ENCODE results near the gene SPATA1. TPM values are rescaled to one million over a fixed set of nuclear protein-coding genes. Genes with fewer than 3 reads are reported as not detected.

The SPATA1 gene
- total and polyA plus RNA-seq, 2 of the 8 experiments (the other 6 are each of a cell fraction or from before 2014, with no cell fraction given) = 0.51 to 1.1 TPM

GRCh38 chr1:84606977-84607376 is 100.8 kb downstream of the SPATA1 start:
- Histone ChIP-seq H3K56ac (replicated peaks; ENCODE audit: insufficient read length, low read depth, low read length) (no peak overlapping the region), H4K8ac (ENCODE audit: extremely low read depth, insufficient read depth, low read length) (no peak overlapping the region), H3K23ac (ENCODE audit: insufficient read length) (no peak overlapping the region), H2BK120ac (replicated peaks; ENCODE audit: low read depth, low read length) (no peak overlapping the region), H3K9ac (replicated peaks in 1 of 4; ENCODE audit: extremely low read depth in 1 of 4, low read depth in 3 of 4, low read length in 3 of 4) (no peak overlapping the region), H3K4me1 (replicated peaks in 1 of 4; ENCODE audit: control insufficient read depth in 3 of 4, insufficient read depth in 4 of 4, low read length in 3 of 4) (no peaks in the 10 kb centered on the region; a peak in 1 of 7 replicates), H3K27me3 (replicated peaks in 1 of 4; ENCODE audit: control insufficient read depth in 3 of 4, extremely low read depth in 1 of 4, insufficient read depth in 3 of 4, low read length in 3 of 4) (no peaks in the 10 kb centered on the region), H4K20me1 (replicated peaks in 1 of 2; ENCODE audit: control insufficient read depth in 1 of 2, insufficient read depth in 2 of 2, low read length in 2 of 2) (no peaks in the 10 kb centered on the region), H4K91ac (replicated peaks; ENCODE audit: insufficient read length, low read length) (no peak overlapping the region), H4K5ac (ENCODE audit: insufficient read length, low read depth, low read length) (no peak overlapping the region), H3K23me2 (ENCODE audit: low read depth, low read length) (no peaks in the 10 kb centered on the region), H2BK15ac (ENCODE audit: low read length) (no peak overlapping the region), H3K36me3 (ENCODE audit: control insufficient read depth in 2 of 4, insufficient read depth in 4 of 4, low read length in 3 of 4) (no peaks in the 10 kb centered on the region), H2AFZ (ENCODE audit: low read length) (no peak overlapping the region), H2BK5ac (ENCODE audit: low read depth, low read length) (no peak overlapping the region), H2AK5ac (ENCODE audit: low read depth, low read length) (no peak overlapping the region), H3K18ac (ENCODE audit: extremely low read depth, low read length) (no peak overlapping the region), H3K27ac (ENCODE audit: low read depth, low read length) (no peak overlapping the region), H3K9me3 (ENCODE audit: insufficient read depth in 2 of 2, low read depth in 1 of 2, low read length in 1 of 2) (peaks cover 20 to 24% of the 10 kb centered on the region in 2 experiments), H3K4me2 (ENCODE audit: insufficient read depth in 1 of 2, low read depth in 2 of 2, low read length in 2 of 2) (no peak overlapping the region), H2BK20ac (ENCODE audit: low read length) (no peak overlapping the region), H3K4ac (replicated peaks; ENCODE audit: insufficient read length, low read depth, low read length) (no peak overlapping the region), H3K79me1 (ENCODE audit: low read depth, low read length) (no peaks in the 10 kb centered on the region), H3K79me2 (ENCODE audit: control insufficient read depth in 1 of 2, insufficient read depth in 2 of 2, low read length in 2 of 2) (no peaks in the 10 kb centered on the region), H3K14ac (ENCODE audit: insufficient read length) (no peak overlapping the region), H2BK12ac (ENCODE audit: low read depth, low read length) (no peak overlapping the region), H3K4me3 (ENCODE audit: extremely low read depth in 1 of 4, insufficient read depth in 2 of 4, low read depth in 3 of 4, low read length in 4 of 4) (no peak overlapping the region)
- DNase-seq (ENCODE audit: low read depth in 1 of 2, low spot score in 2 of 2) (no peak), FAIRE-seq (no peak)
- POLR2A ChIA-PET (ENCODE audit: partially characterized antibody) = interaction anchor here (0.6 kb wide), 1 partner anchor 182 kb away, joined by 3 read pairs; no protein-coding TSS in a partner anchor
- CTCF ChIA-PET (ENCODE audit: partially characterized antibody) = interaction anchor here (1.0 to 2.4 kb wide), 7 partner anchors 13 to 168 kb away, joined by 3 to 12 read pairs (median 5); no protein-coding TSS in a partner anchor
- 75% methylated on average over 5 of the region's 5 CpGs; no CpG with 5 or more reads in 1 of the 2 experiments for WGBS, 2 experiments (ENCODE audit: extremely low coverage in 1 of 2, insufficient coverage in 1 of 2, insufficient read length in 1 of 2, insufficient replicate concordance in 2 of 2, low coverage in 1 of 2, low lambda C conversion rate in 2 of 2, missing lambda C conversion rate in 1 of 2)
- TF ChIP-seq SIN3A (conservative IDR thresholded peaks at IDR 0.05 in 1 of 2, IDR thresholded peaks at IDR 0.05 in 1 of 2; ENCODE audit: low read depth in 1 of 2, low read length in 2 of 2) (no peak), RXRA (IDR thresholded peaks at IDR 0.05; ENCODE audit: insufficient read depth, low read depth, low read length) (no peak), SRF (IDR thresholded peaks at IDR 0.05; ENCODE audit: low read depth, low read length) (no peak), HDAC6 (IDR thresholded peaks at IDR 0.05; ENCODE audit: low read depth, low read length) (no peak), CREB1 (IDR thresholded peaks at IDR 0.05) (no peak), CHD2 (IDR thresholded peaks at IDR 0.05; ENCODE audit: low read length) (no peak), EP300 (IDR thresholded peaks at IDR 0.05; ENCODE audit: borderline replicate concordance in 1 of 2, low read depth in 2 of 2, low read length in 2 of 2) (no peak), RBBP5 (IDR thresholded peaks at IDR 0.05; ENCODE audit: borderline replicate concordance, low read depth, low read length) (no peak), SP4 (IDR thresholded peaks at IDR 0.05; ENCODE audit: low read length) (no peak), MAFK (IDR thresholded peaks at IDR 0.05; ENCODE audit: low read depth, low read length) (no peak), PHF8 (conservative IDR thresholded peaks at IDR 0.05; ENCODE audit: low read depth, low read length) (no peak), CEBPB (IDR thresholded peaks at IDR 0.05; ENCODE audit: low read depth, low read length) (no peak), TCF12 (IDR thresholded peaks at IDR 0.05; ENCODE audit: low read depth, low read length) (no peak), RAD21 (IDR thresholded peaks at IDR 0.05 in 1 of 2, conservative IDR thresholded peaks at IDR 0.05 in 1 of 2; ENCODE audit: low read depth in 2 of 2, low read length in 2 of 2) (no peak)
